BE2C (cell line): Measurements from ENCODE around the gene RAB28.

Source experiments
- DNase-seq: peaks from one replicate; pipeline ENCODE4 v3.0.0-alpha.2; 2020
- H3K27me3 ChIP-seq: fragments of 250-450 bp; sonication (Bioruptor Pico); 2 replicates; pipeline ENCODE4 v1.5.1; 2020; ENCODE audit warnings: mild to moderate bottlenecking
- H3K36me3 ChIP-seq: fragments of 250-450 bp; sonication (Bioruptor Pico); 2 replicates; pipeline ENCODE4 v1.5.1; 2020; ENCODE audit warnings: mild to moderate bottlenecking
- H3K4me1 ChIP-seq: fragments of 250-450 bp; sonication (Bioruptor Pico); 2 replicates; pipeline ENCODE4 v1.5.1; 2020
- H3K4me3 ChIP-seq: 2 replicates; pipeline ENCODE4 v1.5.1; 2011; ENCODE audit warnings: low read depth, low read length
- H3K9me3 ChIP-seq: fragments of 250-450 bp; sonication (Bioruptor Pico); 2 replicates; pipeline ENCODE4 v1.5.1; 2020
- TF ChIP-seq, protein P1 (sequence below): IDR thresholded peaks from 2 replicates; pipeline ENCODE4 v1.5.1; 2012; ENCODE audit warnings: mild to moderate bottlenecking, low read depth, low read length

The RAB28 gene

DNA sequence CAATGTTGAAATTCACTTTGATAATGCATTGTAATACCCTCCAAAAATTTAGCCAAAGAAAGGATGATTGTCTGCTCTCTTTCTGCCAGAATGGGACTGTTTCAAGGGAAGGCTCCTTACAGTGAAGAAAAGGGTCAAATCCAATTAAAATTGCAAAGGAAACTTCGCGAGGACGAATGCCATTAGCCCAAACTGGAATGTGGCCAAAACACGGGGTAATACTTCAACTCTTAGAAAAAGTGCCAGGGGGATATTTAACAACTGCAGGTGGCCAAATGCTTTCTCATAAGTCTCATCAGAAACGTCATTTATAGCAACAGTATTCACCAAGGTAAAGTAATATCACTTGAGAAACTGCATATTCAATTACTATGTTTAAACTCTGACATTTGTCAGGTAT, 31.1 kb upstream of the RAB28 start:
- Histone ChIP-seq H3K27me3 (peaks cover 60% of the 10 kb centered on the region), H3K4me1 (no peaks in the 10 kb centered on the region), H3K36me3 (no peaks in the 10 kb centered on the region), H3K9me3 (no peaks in the 10 kb centered on the region), H3K4me3 (no peak overlapping the region)
- TF ChIP-seq, protein P1, sequence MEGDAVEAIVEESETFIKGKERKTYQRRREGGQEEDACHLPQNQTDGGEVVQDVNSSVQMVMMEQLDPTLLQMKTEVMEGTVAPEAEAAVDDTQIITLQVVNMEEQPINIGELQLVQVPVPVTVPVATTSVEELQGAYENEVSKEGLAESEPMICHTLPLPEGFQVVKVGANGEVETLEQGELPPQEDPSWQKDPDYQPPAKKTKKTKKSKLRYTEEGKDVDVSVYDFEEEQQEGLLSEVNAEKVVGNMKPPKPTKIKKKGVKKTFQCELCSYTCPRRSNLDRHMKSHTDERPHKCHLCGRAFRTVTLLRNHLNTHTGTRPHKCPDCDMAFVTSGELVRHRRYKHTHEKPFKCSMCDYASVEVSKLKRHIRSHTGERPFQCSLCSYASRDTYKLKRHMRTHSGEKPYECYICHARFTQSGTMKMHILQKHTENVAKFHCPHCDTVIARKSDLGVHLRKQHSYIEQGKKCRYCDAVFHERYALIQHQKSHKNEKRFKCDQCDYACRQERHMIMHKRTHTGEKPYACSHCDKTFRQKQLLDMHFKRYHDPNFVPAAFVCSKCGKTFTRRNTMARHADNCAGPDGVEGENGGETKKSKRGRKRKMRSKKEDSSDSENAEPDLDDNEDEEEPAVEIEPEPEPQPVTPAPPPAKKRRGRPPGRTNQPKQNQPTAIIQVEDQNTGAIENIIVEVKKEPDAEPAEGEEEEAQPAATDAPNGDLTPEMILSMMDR = no peak
- DNase-seq = no peak

DNA sequence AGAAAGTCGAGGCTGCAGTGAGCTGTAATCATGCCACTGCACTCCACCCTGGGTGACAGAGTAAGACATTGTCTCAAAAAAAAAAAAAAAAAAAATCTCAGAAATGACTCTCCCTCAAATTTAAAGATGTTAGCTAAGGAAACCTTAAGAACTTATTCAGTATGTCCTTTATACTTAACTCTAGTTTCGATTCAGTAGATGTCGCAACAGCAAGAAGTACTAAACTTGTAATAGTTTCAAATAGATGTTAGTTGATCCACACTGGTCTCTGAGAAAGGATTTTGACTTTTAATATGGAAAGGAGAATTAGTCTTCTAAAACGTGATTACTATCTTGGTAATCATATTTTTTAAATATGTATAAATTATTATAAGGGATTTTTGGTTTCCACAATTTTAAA, 30.6 kb upstream of the RAB28 start:
- Histone ChIP-seq H3K4me3 (no peak overlapping the region), H3K4me1 (no peaks in the 10 kb centered on the region), H3K36me3 (no peaks in the 10 kb centered on the region), H3K9me3 (no peaks in the 10 kb centered on the region), H3K27me3 (peaks cover 56% of the 10 kb centered on the region)
- TF ChIP-seq, protein P1 = no peak
- DNase-seq = no peak

DNA sequence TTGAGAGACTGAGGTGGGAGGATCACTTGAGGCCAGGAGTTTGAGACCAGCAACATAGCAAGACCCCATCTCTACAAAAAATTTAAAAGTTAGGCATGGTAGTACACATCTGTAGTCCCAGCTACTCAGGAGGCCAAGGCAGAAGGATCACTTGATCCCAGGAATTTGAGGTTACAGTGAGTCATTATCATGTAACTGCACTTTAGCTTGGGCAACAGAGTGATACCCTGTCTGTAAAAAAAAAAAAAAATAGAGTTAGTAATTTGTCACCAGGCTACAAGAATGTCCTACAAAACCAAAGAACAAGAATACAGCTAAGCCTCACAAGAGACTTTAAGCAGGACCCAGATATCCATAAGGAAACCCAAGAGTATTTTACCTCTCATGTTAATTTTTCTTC, 27.0 kb upstream of the RAB28 start:
- H3K4me1 ChIP-seq = no peaks in the 10 kb centered on the region
- TF ChIP-seq, protein P1 = no peak

DNA sequence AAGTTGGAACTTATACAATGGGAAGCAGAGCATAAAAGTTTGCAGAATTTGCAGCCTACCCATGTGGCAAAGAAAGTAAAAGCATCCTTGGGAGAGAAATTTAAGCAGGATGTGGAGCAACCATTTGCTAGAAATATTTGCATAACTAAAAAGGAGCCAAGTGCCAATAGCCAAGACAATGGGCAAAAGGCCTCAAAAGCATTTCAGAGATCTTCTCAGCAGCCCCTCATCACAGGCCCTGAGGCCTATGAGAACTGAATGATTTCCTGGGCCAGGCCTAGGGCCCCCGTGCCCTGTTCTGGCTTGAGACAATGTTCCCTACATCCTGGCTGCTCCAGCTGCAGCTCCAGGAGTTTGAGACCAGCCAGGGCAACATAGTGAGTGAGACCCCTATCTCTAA, 25.3 kb upstream of the RAB28 start:
- no peaks in the 10 kb centered on the region for H3K9me3 ChIP-seq
- DNase-seq = no peak
- no peaks in the 10 kb centered on the region for H3K4me1 ChIP-seq
- H3K36me3 ChIP-seq = no peaks in the 10 kb centered on the region
- TF ChIP-seq, protein P1 = no peak
- H3K4me3 ChIP-seq = no peak overlapping the region
- H3K27me3 ChIP-seq = peaks cover 18% of the 10 kb centered on the region

More for the DNA sequence above, 27.0 kb upstream of the RAB28 start:
- Histone ChIP-seq H3K4me3 (no peak overlapping the region), H3K36me3 (no peaks in the 10 kb centered on the region), H3K9me3 (no peaks in the 10 kb centered on the region), H3K27me3 (peaks cover 25% of the 10 kb centered on the region)
- DNase-seq = no peak

DNA sequence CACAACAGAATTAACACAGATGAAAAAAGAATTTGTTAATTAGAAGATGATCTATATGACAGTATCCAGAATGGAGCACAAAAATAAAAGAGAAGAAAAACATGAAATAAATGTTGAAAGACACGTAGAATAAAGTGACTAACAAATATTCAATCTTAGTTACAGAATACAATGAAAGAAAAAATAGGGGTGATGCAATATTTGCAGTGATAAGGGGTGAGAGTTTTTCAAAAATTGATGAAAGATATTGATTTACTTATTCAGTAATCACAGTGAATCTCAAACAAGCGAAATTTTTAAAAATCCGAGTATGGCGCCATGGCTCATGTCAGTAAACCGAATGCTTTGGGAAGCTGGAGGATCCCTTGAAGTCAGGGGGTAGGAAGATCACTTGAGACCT, 20.2 kb upstream of the RAB28 start:
- no peak overlapping the region for H3K4me3 ChIP-seq
- H3K9me3 ChIP-seq = no peaks in the 10 kb centered on the region
- TF ChIP-seq, protein P1 = no peak
- peaks cover 38% of the 10 kb centered on the region for H3K27me3 ChIP-seq
- no peaks in the 10 kb centered on the region for H3K36me3 ChIP-seq
- no peak for DNase-seq
- no peaks in the 10 kb centered on the region for H3K4me1 ChIP-seq

DNA sequence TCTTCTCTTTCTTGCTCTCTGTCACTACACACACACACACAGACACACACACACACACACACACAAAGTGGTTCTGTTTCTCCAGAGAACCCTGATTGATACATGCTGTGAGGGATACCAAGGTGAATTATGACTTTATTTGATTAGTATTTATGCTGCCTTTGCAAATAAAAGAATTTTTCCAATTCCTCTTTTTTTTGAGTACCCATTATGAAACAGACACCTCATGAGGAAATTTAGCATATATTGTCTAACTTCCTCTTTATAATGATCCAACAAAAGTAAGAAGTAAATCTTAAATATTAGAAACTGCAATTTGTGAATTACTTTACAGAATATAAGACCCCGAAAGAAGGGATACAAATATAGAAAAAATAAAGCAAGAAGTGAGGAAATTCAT, 14.3 kb upstream of the RAB28 start:
- Histone ChIP-seq H3K4me1 (no peaks in the 10 kb centered on the region), H3K9me3 (no peaks in the 10 kb centered on the region), H3K36me3 (no peaks in the 10 kb centered on the region), H3K27me3 (peaks cover 43% of the 10 kb centered on the region), H3K4me3 (no peak overlapping the region)
- DNase-seq = no peak
- TF ChIP-seq, protein P1 = no peak
